HG03442 (cell line): ENCODE data around the gene MPC1.

Experiments used
- ATAC-seq: cut with Tn5 transposase; IDR thresholded peaks from one replicate; pipeline ENCODE4 v1.9.1; 2021; ENCODE audit warnings: mild to moderate bottlenecking, moderate library complexity; ENCODE audit not compliant: unreplicated experiment

Gene MPC1

GRCh38 chr6:166318649-166319600 lies 63.8 kb downstream of the MPC1 start:
- no peak for ATAC-seq

GRCh38 chr6:166318227-166318626 lies 64.5 kb downstream of the MPC1 start:
- no peak for ATAC-seq

GRCh38 chr6:166317261-166318212 lies 65.2 kb downstream of the MPC1 start:
- ATAC-seq: no peak

- no peak for ATAC-seq
These were observed 67.3 kb downstream of the MPC1 start for GRCh38 chr6:166315436-166315835.
